SW480 (cell line): ENCODE results near the gene ZNF26.
"Not testable (repeated sequence)": the region's sequence is repeated elsewhere in the genome, so short reads cannot be mapped to it uniquely, and the experiment has no call there.

Experiments
- DNase-seq: peaks from one replicate; pipeline ENCODE4 v3.0.0-alpha.2; 2016; ENCODE audit warnings: low spot score

ZNF26 gene

GRCh38 chr12:132955094-132956010, 30.8 kb upstream of the ZNF26 start:
- DNase-seq: no peak

- DNase-seq: peak; percentile 70
Observed at GRCh38 chr12:132956011-132956788, 30.0 kb upstream of the ZNF26 start, which contains the start of gene ZNF605. Gene ZNF605, minus strand, starts transcription at chr12:132956306. Its CDS starts 10,671 bp downstream, at chr12:132945635.

- not testable (repeated sequence) for DNase-seq
Observed at GRCh38 chr12:132961790-132962189, 24.4 kb upstream of the ZNF26 start.

DNA sequence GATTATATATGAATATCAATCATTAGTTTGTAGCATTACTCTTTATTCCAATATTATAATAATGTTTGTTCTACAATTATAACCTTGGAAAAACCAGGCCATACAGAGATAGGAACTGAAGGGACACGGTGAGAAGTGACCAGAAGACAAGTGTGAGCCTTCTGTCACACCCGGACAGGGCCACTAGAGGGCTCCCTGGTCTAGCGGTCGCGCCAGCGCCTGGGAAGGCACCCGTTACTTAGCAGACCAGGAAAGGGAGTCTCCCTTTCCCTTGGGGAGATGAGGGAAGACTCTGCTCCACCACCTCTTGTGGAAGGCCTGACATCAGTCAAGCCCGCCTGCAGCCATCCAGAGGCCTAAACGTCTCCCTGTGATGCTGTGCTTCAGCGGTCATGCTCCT, 22.2 kb upstream of the ZNF26 start:
- not testable (repeated sequence) for DNase-seq

DNA sequence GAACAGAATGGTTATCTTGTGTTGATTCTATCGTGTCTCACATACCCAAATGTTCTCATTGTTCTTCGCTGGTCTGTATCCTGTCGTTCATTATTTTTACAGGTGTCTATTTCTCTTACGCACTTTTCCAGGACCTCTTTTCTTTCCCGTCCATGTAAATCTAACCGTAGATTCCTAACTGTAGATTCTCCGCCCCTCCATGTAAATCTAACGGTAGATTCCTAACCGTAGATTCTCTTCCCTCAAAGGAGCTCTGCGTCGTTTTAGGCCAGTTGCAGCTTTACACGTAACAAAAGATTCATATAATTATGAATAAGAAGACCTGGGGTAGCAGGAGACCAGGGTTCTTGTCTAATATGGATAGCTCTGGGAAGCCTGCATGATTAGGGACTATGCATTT, 20.4 kb upstream of the ZNF26 start:
- DNase-seq: no peak

DNA sequence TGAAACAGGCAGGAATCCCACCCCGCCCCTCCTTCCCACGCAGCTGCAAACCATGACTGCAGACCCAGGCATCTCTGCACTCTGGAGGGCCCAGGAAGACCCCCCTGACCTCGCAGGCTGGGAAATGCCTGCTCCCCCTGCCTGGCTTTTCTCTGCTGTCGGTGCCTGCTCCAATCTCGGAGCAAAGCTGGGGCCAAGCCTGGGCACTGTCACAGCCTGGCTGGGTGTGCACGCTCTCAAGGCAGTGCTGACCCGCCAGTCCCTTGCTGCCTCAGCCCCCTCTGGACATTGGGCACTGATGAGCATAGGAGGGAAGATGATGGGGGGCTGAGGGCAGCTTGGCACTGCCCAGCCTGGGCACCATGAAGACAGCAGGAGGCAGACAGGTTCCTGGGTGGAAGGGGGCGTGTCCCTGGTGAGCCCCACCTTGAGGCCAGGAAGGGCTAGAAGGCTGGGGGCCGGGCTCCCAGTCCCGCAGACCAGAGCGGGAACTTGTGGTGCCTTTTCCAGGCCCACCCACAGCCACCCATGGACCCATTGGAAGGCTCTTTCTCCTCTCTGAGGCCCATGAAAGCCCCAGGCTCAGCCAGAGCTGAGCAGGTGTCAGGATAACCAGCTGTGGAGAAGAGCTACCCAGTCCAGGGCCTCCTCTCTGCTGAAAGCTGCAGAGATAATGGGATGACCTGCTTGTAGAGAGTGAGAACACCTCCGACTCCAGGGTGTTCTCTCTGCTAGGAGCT, 19.3 kb upstream of the ZNF26 start:
- no peak for DNase-seq

DNA sequence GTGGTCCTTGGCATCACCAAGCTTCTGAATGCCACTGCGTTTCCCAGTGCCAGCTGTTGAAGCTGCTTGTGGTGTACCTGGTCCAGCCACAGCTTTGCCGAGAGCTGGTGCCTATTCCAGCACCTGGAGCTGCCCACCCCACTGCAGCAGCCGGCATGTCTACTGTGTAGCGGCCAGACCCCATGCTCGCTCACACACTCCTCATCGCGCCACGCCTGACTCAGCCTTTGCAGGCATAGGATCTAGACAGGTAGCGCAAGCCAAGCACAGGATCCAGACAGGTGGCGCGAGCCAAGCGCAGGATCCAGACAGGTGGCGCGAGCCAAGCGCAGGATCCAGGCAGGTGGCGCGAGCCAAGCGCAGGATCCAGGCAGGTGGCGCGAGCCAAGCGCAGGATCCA, 18.4 kb upstream of the ZNF26 start:
- no peak for DNase-seq

DNA sequence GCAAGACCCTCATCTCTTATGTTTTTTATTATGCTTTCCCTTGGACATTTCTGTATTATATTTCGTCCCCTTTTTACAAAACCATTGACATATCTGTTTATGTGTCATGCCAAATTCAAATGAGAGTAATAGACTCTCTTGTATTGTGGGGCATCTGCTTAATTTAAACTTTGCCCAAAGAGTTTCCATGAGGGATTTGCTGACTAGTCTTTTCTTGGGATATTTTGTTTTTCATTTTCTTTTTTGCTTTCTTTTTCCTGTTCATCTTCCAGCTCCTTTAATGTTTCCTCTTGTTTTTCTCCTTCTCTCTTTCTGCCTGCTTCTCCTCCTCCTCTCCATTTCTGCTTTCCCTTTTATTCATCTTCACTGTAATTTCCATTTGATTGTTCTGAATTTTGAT, 13.8 kb upstream of the ZNF26 start:
- no peak for DNase-seq

- not testable (repeated sequence) for DNase-seq
Observed at GRCh38 chr12:132976870-132977269, 9.3 kb upstream of the ZNF26 start.

- DNase-seq: peak; percentile 16
Observed at GRCh38 chr12:132986885-132987225, 688 bp downstream of the ZNF26 start.

DNA sequence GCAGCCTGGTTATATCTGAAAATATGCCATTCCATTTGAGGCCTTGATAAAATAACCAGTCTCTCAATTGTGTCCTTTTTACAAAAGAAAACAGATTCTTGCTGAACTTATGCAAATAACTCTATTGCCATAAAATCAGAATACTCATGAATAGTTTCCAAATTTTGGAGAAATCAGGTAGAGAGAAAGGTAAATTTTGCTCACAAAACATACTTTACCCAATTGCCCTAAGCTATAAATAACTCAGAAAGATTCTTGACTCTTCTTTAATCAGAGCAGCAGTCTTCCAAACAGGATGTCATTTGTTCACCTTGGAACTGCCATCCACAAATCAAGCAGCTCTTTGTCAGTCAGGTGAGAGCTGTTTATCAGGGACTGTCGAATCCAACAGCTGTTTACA, 12.6 kb downstream of the ZNF26 start:
- DNase-seq: no peak

DNA sequence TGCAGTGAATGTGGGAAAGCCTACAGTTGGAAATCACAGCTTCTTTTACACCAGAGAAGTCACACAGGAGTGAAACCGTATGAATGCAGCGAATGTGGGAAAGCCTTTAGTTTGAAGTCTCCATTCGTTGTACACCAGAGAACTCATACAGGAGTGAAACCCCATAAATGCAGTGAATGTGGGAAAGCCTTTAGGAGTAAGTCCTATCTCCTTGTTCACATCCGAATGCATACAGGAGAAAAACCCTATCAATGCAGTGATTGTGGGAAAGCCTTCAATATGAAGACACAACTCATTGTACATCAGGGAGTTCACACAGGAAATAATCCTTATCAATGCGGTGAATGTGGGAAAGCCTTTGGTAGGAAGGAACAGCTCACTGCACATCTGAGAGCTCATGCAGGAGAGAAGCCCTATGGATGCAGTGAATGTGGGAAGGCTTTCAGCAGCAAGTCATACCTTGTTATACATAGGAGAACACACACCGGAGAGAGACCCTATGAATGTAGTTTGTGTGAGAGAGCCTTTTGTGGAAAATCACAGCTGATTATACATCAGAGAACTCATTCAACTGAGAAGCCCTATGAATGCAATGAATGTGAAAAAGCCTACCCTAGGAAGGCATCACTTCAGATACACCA, 24.6 kb downstream of the ZNF26 start:
- no peak for DNase-seq

DNA sequence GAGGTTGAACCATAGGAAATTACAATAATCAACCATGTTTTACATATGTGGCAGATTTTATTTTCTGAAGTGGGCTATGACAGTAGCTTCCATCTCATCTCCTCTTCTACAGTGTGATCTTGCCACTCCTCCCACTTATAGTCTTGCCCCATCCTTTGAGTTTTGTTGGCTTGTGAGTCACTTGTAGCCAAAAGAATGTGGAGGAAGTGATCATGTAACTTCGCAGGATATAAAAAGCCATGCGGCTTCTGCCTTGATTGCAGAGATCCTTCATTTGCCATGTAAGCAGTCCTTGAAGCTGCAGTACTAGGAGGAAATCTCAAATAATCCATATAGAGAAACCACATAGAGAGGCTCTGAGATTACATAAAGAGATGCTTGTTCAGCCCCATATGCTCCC, 37.4 kb downstream of the ZNF26 start:
- DNase-seq: no peak

GRCh38 chr12:133026996-133027395, 40.8 kb downstream of the ZNF26 start:
- DNase-seq: no peak

DNA sequence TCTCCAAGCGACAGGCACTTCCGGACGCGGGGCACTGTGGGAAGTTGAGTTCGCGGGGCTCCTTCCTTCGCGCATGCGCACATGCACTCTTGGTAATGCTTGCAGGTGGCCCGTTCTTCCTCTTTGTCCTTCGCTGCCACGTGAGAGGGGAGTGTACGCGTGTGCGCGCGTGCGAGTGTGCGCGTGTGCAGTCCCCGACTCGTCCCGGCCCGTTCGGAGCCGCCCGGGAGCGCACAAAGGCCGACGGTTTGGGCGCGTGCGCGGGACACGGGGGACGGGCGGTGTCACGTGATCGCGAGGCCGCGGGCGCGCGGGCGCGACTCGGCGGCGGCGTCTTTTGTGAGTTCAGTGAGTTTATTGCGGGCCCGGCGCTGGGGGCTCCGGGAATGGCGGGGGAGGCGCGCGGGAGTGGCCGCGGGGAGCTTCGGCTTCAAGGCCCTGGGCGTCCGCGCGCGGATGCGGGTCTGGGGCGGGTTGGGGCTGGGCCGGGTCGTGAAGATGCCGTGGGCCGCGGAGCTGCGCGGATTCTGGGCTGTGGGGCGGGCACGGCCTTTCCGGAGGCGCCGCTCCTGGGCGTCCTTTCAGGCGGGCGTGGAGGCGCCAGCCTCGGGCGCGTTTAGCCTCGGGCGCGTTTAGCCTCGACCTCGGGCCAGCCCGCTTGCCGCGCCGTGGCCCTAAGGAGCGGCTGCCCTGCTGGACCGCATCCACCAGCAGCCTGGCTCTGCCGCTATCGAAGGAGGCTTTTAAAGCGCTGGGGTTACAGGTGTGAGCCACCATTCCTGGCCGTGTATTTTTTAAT, 51.2 kb downstream of the ZNF26 start, which contains the start of gene ZNF84:
TSS of gene ZNF84 (plus strand) at position 303 of the 799 bp plus-strand sequence. CDS start 3,959 bp downstream, outside the sequence.
- peak; percentile 97 for DNase-seq

DNA sequence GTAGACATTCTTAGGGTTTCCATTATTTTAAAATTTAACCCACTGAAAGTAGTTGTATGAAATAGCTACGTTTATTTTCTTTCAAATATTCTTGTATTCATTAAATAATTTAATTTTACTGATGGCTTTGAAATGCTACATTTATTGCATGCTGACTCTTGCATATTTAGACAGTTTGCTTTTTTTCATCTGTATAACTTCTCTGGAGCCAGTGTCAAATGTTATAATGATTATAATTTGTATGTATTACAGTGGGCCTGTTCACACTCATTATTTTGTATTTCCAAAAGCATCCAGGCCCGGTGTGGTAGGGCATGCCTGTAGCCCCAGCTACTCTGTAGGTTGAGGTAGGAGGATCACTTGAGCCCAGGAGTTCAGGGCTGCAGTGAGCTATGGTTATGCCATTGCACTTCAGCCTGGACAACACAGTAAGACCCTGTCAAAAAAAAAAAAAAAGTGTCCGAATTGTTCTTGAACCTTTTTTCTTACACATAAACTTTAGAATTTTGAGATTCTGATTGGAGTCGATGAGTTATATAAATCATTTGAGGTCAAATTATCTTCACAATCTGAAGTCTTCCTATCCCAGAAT, 52.0 kb downstream of the ZNF26 start:
- no peak for DNase-seq

GRCh38 chr12:133046698-133047097, 60.5 kb downstream of the ZNF26 start:
- DNase-seq: no peak

GRCh38 chr12:133057446-133057845, 71.3 kb downstream of the ZNF26 start:
- no peak for DNase-seq

- DNase-seq: no peak
Observed at GRCh38 chr12:133058203-133059113, 72.3 kb downstream of the ZNF26 start.
